ENCODE measurements around the gene IL11.

- no peak for TF ChIP-seq CTCF (IDR thresholded peaks at IDR 0.05 in 4 of 5, conservative IDR thresholded peaks at IDR 0.05 in 1 of 5)
- no peak for TF ChIP-seq POLR2A (IDR thresholded peaks at IDR 0.05)
Measured at GRCh38 chr19:55350620-55351315, 19.5 kb downstream of the IL11 start.
